T1000 (cell line): ENCODE data around the gene KIF24.
"Not testable (repeated sequence)": the region's sequence is repeated elsewhere in the genome, so short reads cannot be mapped to it uniquely, and the experiment has no call there.

Experiments
- DNase-seq: peaks from one replicate; lab custom pipeline; 2025; ENCODE audit warnings: mixed read lengths; lab: John Stamatoyannopoulos, UW

Gene KIF24, protein sequence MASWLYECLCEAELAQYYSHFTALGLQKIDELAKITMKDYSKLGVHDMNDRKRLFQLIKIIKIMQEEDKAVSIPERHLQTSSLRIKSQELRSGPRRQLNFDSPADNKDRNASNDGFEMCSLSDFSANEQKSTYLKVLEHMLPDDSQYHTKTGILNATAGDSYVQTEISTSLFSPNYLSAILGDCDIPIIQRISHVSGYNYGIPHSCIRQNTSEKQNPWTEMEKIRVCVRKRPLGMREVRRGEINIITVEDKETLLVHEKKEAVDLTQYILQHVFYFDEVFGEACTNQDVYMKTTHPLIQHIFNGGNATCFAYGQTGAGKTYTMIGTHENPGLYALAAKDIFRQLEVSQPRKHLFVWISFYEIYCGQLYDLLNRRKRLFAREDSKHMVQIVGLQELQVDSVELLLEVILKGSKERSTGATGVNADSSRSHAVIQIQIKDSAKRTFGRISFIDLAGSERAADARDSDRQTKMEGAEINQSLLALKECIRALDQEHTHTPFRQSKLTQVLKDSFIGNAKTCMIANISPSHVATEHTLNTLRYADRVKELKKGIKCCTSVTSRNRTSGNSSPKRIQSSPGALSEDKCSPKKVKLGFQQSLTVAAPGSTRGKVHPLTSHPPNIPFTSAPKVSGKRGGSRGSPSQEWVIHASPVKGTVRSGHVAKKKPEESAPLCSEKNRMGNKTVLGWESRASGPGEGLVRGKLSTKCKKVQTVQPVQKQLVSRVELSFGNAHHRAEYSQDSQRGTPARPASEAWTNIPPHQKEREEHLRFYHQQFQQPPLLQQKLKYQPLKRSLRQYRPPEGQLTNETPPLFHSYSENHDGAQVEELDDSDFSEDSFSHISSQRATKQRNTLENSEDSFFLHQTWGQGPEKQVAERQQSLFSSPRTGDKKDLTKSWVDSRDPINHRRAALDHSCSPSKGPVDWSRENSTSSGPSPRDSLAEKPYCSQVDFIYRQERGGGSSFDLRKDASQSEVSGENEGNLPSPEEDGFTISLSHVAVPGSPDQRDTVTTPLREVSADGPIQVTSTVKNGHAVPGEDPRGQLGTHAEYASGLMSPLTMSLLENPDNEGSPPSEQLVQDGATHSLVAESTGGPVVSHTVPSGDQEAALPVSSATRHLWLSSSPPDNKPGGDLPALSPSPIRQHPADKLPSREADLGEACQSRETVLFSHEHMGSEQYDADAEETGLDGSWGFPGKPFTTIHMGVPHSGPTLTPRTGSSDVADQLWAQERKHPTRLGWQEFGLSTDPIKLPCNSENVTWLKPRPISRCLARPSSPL (N-terminal part only)

DNA sequence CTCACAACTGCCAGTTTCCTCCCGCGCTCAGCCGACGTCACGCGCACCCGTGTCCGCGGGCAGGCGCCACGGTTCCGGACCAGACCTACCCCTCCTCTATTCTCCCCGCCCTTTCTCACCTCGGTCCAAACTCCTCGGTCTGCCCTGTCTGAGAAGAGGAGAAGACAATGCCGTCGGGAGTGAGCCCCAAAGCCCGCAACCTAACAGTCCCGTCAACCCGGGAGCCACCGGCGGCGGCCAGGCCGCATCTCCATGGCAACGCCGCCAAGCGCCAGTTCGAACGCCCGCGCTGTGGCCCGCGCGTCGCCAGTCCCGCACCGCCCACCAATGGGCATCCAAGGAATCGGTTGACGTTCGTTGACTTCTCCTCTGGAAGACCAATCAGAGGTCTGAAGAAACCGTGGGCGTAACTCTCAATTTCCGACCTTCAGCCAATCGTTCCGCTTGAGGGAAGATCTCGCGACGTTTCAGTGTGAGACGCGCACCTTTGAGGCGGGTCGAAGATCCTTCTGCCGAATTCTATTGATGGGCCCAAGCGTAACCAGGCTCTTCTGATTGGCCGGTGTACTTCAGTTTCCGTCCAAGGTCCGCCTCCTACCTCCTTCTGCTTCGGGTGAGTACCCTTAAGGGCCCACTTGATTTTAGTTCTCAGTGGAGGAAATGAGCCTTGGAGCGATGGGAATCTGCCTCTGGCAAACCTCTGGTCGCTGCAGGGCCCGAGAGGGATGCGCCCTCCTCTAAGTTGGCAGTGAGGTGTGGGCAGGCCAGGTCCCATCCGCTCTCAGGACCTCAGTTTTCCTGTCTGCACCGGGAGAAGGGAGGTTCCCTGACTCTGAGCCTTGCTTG, at the start of gene KIF24, which contains the start of gene NUDT2:
KIF24 (minus strand) TSS at position 282 of the 846 bp plus-strand sequence. CDS start 17,922 bp downstream, outside the sequence.
NUDT2 (plus strand) TSS at position 583 of the 846 bp plus-strand sequence. CDS start 9,471 bp downstream, outside the sequence.
- peak; percentile 91 for DNase-seq

DNA sequence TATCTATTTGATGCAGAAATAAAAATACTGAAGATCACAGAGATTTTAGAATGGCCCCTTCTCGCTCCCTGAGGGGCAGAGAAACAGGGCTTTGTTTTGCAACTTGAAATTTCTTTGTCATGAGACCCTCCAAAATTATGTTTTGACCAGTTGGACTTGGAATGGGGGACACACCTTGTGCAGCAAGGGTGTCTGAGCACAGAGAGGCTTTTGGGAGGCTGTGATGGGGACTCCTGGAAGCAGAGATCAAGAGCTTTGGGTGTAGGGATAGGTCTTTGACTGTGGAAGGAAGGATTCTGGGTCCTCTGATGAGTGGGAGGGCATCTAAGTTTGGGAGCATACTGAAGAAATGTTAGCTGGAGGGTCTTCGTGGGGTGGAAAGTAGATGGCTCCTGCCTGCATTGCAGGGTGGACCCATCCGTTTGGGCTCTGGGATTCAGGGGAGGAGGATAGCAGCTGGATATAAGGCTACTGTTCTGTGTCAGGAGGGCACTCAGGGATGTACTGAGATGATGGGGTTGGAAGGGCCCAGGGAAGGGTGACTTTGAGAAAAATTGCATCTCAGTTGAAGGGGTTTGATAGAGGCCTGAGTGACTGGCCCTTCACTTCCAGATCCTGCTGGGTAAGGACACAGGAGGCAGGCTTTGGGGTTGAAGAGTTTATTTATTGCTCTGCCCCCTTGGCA, 49.5 kb upstream of the KIF24 start:
- no peak for DNase-seq

DNA sequence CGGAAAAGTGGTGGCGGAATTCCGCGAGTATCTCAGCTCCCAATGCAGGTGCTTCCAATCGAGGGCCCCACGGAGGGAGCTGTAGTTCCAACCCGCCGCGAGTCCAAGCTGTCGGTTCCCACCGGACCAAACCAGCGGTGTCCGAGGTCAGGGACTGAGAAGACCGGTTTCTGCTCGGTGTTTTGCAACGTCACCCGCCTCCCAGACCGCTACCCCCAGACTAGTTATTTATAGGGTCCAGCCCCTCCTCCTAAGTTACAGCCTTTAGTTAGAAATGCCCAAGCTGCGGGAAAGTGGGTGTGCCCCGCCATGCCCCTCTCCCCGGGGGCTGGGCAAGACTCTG, 48.3 kb upstream of the KIF24 start:
- no peak for DNase-seq

DNA sequence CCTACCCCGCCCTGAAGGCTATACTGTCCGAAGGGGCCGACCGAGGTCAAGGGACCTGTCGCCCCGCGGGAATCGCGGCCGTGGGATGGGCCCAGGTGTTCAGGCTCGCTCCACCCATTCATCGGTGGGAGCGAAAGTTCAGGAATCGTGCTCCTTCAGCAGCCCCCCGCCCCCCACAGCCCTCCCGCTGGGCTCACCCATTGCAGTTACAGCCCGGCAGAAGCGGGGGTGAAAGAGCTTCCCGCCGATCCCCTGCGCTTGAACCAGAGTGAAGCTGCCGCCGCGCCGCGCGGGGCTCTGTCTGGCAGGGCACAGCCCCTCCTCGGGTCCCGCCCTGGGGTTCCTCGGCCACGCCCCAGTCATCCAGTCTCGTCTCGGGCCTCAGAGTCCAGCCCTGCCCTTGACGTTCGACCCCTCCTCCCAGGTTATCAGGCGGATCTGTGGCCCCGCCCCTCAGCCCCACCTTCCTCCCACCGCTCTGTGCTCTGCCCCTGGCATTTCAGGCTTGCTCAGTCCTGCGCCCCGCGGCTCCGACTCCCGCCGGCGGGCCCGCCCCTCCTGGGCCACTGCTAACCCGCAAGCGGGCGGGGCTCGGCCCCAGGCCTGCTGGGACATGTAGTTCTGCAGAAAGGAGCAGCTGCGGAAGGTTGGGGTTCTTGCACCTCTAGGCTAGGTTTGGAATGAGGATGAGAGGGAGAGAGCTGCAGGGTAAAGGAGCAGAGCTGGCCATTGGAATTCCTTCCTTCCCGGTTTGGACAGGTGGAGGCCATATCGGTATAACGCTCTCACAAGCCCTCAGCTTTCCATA, 47.7 kb upstream of the KIF24 start, which contains the start of gene MYORG:
MYORG (minus strand) TSS at position 303 of the 808 bp plus-strand sequence. CDS start 3,955 bp downstream, outside the sequence.
- peak; percentile 89 for DNase-seq

DNA sequence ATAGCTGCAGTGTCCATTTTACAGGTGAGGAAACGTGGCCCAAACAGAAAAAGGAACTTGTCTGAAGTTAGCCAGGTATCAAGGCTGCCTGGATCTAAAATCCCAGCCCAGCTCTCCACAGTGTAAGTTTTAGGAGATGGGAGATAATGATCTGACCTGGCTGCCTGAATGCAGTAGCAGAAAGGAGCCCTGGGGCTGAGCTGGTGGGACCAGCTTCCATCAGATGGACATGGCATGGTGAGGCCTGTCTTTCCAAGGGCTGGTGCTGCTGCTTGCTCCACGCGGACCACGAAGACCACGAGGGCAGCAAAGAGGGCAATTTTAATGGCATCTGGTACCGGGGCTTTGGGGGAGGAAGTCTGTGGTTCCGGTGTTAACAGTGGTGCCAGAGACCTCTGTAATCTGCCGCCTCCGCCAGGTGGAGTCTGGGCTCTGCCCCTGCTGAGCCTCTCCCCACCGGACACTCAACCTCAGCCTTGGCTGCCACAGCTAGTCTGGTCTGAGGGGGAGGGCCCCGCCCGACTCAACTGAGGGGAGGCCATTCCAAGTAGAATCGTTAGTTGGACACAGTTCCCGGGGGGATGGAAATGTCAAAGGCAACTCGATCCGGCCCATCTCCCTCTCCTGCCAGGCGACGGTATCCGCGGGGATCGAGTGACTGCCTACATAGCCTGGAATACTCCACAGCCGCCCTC, 47.0 kb upstream of the KIF24 start:
- DNase-seq, result no peak

DNA sequence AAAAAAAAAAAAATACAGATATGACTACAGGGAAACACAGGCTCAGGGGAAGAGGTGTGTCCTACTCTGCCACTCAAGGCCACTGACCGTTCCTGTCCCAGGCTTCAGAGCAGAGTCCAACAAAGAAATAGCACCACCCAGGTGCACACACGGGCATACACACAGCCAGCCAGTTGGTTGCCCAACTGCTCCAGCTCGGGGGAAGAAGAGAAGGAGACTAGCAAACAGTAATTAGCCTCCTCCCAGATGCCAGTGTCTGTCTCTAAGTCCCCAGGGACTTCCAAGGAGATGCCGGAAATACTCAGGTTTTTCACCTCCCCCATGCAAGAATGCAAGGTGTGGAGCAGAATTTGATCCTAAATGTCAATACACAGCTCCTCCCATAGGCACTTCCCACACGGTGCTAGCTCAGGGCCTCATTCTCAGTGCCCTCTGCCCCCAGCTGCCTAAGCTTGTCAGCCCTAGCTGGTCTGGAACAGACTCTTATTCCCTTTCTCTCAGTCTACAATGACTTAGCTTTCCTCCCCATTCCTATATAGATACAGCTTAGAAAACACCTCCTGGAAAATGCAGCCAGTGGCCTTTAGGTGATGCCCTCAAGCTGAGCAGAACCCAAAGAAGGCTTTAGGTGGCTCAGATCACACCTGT, 46.0 kb upstream of the KIF24 start:
- no peak for DNase-seq

DNA sequence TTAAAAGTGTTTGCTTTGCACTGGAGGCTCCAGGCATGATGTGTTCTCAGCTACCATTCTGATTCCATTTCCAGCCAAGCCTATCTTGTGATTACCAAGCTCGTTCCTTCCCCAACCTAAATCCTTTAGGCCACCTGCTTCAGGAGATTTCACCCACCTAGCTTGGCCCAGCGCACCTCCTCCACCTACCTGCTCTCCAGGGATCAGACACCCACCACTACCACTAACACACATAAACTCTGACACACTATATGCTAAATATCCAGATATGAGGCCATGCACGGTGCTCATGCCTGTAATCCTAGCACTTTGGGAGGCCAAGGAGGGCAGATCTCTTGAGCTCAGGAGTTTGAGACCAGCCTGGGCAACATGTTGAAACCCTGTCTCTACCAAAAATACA, 45.3 kb upstream of the KIF24 start:
- DNase-seq, result no peak

DNA sequence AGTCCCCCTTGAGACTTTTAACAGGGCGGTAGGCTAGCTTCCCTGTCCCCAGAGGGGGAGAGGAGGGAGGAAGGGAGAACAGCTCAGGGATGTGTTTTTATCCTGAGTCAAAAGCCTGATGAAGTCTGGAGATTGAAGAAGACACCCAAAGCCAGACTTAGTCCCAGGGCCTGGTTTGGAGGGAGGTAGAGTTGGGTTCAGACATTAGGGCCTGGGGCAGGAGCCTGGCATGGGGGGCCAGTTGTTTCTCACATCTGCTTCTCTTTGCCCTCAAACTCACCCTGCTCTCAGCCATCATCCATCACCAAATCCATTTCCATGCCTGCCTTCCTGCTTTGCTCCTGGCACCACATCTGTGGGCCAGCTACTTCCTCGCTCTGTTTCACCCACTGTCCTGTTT, 44.7 kb upstream of the KIF24 start:
- DNase-seq, result no peak

DNA sequence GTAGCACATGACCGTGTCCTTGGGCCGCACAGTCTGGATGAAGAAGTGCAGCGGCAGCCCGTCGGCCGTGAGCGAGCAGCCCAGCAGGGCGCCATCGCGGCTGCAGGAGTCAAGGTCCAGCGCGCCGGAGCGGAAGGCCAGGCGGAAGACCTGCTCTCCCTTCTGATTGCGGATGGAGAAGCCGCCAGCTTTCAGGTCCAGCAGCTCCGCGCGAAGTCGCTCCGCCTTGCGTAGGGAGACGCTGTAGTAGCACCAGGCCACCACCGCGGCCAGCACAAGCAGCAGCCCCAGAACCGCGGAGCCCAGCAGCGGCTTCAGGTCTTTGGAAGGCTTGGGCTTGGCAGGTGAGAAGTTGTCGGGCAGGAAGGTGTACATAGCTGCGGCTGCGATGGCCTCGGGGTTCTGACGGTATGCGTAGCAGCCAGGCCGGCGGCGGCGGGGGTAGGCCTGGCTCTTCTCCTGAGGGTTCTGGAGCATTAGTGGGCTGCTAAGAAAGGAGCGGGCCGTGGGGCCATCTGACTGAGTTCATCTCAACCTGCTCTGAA, 43.5 kb upstream of the KIF24 start:
- DNase-seq, result no peak

DNA sequence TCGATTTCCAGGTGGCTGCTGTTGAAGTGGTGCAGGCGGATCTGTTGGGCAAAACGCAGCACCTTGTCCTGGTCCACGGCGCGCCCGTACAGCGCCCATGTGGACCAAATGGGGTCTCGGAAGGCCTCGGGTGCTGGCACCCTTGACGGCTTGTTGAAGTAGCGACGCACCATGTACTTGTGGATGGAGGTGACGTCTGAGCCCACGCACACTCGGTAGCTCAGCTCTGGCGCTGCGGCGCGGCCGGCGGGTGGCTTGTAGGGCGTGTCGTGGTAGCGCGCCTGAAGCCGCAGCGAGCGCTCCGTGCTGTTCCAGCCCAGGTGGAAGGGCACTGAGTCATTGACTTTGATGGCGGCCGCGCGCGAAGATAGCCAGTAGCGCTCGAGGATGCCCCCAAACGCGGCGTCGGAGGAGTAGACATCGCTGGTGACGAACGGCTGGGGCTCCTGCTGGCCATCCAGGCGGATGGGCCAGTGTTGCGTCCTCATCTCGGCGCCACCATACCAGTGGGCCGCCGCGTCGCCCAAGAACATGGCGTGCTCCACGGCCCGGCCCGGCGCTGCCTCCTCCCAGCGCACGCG, 42.9 kb upstream of the KIF24 start:
- DNase-seq, result no peak

DNA sequence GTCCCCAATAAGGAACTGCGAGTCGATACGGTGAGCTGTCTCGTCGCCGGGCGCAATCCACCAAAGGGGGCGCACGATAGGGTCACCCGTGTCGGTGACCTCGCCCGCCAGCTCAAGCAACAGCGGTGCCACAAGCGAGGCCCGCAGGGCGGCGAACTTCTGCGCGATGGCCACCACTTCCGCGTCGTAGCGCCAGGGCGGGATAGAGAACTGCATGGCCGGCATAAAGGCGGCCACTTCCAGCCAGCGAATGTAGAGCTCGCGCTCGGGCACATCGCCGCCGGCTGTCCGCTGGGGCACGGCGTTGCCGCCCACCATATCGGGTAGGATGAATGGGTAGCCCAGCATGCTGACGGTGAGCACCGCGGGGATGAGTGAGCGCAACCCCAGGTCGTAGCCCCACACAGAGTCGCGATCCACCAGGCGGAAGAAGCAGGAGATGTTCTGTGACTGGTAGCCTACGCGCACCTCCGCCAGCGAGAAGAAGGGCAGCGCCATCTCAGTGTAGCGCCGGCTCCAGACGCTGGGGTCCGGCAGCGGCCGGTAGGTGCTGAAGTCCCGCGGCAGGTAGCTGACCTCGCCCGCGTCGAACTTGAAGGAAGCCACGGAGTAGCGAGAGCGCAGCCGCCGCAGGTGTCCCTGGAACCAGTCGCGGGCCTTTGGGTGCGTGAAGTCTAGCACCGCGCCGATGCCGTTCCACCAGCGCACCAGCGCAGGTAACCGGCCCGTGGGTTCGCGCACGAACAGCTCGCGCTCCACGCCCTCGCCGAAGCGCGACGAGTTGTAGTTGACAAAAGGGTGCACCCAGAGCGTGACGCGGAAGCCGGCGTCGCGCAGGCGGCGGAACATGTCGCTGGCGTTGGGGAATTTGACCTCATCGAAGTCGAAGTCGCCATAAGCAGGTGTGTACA, 42.2 kb upstream of the KIF24 start:
- no peak for DNase-seq

DNA sequence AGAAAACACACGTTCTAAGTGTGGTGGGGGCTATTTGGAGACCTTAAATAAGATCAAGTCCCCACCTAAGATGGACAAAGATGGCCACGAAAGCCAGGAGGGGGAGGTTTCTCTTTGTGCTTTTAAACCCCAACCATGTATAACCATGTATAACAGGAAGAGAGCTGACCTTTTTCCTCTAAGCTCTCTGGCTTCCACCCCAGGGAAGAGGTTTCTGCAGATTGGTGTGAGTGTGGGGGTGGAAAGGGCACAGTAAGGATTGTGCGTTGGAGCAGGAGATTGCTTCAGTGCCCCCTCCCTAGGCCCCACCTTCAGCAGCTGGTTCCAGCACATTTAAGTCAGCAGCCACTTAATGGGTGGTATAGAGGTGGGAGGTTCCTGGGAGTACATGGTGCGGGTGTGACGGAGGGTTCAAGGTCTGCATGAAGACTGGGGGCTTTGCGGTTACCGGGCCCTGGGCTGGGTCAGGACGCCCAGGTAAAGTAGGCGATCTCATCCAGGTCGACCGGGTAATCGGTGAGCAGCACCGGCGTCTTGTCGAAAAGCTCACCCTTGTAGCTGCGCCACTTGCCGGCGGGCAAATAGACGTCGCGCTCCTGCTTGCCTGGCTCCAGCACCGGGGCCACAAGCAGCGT, 41.4 kb upstream of the KIF24 start:
- no peak for DNase-seq

DNA sequence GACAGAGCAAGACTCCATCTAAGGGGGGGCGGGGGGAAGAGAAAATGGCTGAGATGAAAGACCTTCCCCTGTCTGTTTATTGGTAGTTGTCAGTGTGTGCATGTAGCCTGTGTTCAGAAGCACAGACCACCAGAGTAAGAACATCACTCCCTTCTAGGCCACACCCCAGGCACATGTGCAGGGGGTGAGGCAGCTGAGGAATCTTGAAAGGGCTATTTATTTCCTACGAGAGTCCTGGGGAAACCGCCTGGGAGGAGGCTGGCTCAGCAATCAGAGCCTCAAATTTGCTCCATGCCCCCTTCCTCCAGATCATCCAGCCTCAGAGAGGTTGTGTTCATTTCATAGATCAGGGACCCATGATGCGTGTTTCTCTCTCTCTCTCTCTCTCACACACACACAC, 40.6 kb upstream of the KIF24 start:
- DNase-seq, result no peak

DNA sequence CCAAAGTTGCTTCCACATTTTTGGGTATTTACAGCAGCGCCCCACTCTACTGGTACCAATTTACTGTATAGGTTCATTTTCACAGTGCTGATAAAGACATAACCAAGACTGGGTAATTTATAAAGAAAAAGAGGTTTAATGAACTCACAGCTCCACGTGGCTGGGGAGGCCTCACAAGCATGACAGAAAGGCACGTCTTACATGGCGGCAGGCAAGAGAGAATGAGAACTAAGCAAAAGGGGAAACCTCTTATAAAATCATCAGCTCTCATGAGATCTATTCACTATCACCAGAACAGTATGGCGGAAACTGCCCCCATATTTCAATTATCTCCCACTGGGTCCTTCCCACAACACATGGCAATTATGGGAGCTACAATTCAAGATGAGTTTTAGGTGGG, 39.7 kb upstream of the KIF24 start:
- DNase-seq, result not testable (repeated sequence)

DNA sequence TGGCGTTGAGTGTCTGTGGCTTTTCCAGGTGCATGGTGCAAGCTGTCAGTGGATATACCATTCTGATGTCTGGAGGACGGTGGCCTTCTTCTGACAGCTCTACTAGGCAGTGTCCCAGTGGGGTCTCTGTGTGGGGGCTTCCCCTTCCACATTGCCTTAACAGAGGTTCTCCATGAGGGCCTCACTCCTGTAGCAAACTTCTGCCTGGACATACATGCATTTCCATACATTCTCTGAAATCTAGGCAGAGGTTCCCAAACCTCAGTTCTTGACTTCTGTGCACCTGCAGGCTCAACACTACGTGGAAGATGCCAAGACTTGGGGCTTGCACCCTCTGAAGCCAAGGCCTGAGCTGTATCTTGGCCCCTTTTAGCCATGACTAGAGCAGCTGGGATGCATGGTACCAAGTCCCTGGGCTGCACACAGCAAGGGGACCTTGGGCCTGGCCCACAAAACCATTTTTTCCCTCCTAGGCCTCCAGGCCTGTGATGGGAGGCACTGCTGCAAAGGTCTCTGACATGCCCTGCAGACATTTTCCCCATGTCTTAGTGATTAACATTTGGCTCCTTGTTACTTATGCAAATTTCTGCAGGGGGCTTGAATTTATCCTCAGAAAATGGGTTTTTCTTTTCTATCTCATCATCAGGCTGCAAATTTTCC, 38.8 kb upstream of the KIF24 start:
- DNase-seq, result not testable (repeated sequence)

DNA sequence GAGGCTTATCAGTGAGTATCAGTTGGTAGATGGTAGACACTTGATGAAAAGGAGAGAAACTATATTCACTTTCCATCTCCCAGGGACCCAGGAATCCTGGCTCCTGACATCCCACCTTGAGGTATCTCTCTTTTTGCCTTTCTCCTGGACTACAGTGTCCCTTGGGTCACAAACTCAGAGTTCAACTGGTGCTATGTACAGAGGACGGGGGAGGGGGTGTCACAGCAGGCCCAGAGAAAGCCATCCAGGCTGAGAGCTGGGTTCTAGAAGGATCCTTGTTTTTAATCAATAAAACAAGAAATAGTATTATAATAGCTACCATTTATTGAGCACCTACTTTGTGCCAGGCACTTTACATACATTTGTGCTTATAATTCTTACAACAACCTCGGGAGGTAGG, 37.3 kb upstream of the KIF24 start:
- DNase-seq, result no peak
